MCF 10A (cell line): Measurements from ENCODE around the gene HES3. TPM values are rescaled to one million over a fixed set of nuclear protein-coding genes. Genes with fewer than 3 reads are reported as not detected.
A peak's percentile ranks its signal among the peaks of the same experiment; 100 is the strongest.

ENCODE experiments used
- BruUV-seq: library from RNA; stranded (reverse); fragments of 400-500 nt; replicated peaks from 2 replicates; lab custom pipeline; 2021; lab: Mats Ljungman, UMichigan
- CTCF ChIA-PET: fragments of 300-600 bp; sonication (Branson Sonifier 250); formaldehyde crosslinking; extraction: SDS; loops from one replicate; lab custom pipeline; 2021; ENCODE audit warnings: antibody characterized with exemption, inconsistent platforms; lab: Yijun Ruan, JAX
- POLR2A ChIA-PET: fragments of 300-600, 350-650 bp; sonication (Branson Sonifier 250); formaldehyde crosslinking; extraction: SDS; loops from one replicate; lab custom pipeline; 2020; ENCODE audit warnings: antibody characterized with exemption, inconsistent platforms; lab: Yijun Ruan, JAX
- DNase-seq: peaks from one replicate; pipeline ENCODE4 v3.0.0-alpha.2; 2018; ENCODE audit not compliant: unreplicated experiment
- H3K27ac Mint-ChIP-seq: one replicate; pipeline ENCODE4 v1.8.0; 2022; ENCODE audit warnings: mild to moderate bottlenecking, low read depth, mixed read lengths; ENCODE audit not compliant: unreplicated experiment
- H3K27me3 Mint-ChIP-seq: one replicate; pipeline ENCODE4 v1.8.0; 2022; ENCODE audit warnings: mixed read lengths; ENCODE audit not compliant: insufficient read depth, unreplicated experiment
- H3K36me3 Mint-ChIP-seq: one replicate; pipeline ENCODE4 v1.8.0; 2022; ENCODE audit warnings: mild to moderate bottlenecking, moderate library complexity, mixed read lengths; ENCODE audit not compliant: insufficient read depth, unreplicated experiment
- H3K4me1 Mint-ChIP-seq: one replicate; pipeline ENCODE4 v1.8.0; 2022; ENCODE audit warnings: mixed read lengths; ENCODE audit not compliant: insufficient read depth, unreplicated experiment
- H3K4me3 Mint-ChIP-seq: one replicate; pipeline ENCODE4 v1.8.0; 2022; ENCODE audit warnings: mild to moderate bottlenecking, moderate library complexity, mixed read lengths; ENCODE audit not compliant: unreplicated experiment
- H3K9me3 Mint-ChIP-seq: one replicate; pipeline ENCODE4 v1.8.0; 2022; ENCODE audit warnings: mixed read lengths; ENCODE audit not compliant: unreplicated experiment
- intact Hi-C: fragments of 100-400 bp; cut with micrococcal nuclease; formaldehyde crosslinking; loops from 2 replicates; pipeline ENCODE4 v1.14.1; 2022
- total RNA-seq: library from RNA; stranded (reverse); gene quantifications from 2 replicates; pipeline ENCODE4 v1.2.3, GENCODE V29; 2022
- TF ChIP-seq, protein P1 (sequence below): fragments of 200-600 bp; IDR thresholded peaks from one replicate; pipeline ENCODE4 v1.8.0; 2022; ENCODE audit warnings: antibody characterized with exemption, mild to moderate bottlenecking; ENCODE audit not compliant: unreplicated experiment

Gene HES3
- total RNA-seq, 1 experiment from 2014 or later, result not detected

DNA sequence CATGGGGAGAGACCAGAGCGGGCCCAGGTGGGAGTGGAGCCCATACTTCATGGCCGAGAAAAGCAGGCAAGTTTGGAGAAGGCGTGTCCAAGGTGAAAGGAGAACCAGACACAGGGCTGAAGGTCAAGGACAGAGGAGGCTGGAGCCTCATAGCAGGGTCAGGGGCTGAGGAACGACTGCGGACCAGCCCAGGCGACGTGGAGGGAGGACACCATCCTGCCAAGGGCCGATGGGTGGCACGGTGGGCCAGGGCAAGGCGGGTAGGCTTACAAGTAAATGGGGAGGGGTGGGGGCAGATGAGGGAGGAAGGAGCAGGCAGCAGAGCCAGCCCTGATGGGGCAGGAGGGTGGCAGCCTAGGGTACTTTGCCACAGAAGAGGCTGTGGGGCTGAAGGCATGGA, 35.1 kb downstream of the HES3 start:
- CTCF ChIA-PET, result no interaction called here
- Mint-ChIP-seq H3K9me3 (no peaks in the 10 kb centered on the region), H3K4me3 (no peak overlapping the region), H3K36me3 (peaks cover 10% of the 10 kb centered on the region), H3K4me1 (no peaks in the 10 kb centered on the region), H3K27ac (no peak overlapping the region), H3K27me3 (no peaks in the 10 kb centered on the region)
- TF ChIP-seq, protein P1, sequence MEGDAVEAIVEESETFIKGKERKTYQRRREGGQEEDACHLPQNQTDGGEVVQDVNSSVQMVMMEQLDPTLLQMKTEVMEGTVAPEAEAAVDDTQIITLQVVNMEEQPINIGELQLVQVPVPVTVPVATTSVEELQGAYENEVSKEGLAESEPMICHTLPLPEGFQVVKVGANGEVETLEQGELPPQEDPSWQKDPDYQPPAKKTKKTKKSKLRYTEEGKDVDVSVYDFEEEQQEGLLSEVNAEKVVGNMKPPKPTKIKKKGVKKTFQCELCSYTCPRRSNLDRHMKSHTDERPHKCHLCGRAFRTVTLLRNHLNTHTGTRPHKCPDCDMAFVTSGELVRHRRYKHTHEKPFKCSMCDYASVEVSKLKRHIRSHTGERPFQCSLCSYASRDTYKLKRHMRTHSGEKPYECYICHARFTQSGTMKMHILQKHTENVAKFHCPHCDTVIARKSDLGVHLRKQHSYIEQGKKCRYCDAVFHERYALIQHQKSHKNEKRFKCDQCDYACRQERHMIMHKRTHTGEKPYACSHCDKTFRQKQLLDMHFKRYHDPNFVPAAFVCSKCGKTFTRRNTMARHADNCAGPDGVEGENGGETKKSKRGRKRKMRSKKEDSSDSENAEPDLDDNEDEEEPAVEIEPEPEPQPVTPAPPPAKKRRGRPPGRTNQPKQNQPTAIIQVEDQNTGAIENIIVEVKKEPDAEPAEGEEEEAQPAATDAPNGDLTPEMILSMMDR, result no peak
- intact Hi-C loops, result no loop called here
- POLR2A ChIA-PET, result no interaction called here
- no peak for DNase-seq
- BruUV-seq, result no TSS peak

DNA sequence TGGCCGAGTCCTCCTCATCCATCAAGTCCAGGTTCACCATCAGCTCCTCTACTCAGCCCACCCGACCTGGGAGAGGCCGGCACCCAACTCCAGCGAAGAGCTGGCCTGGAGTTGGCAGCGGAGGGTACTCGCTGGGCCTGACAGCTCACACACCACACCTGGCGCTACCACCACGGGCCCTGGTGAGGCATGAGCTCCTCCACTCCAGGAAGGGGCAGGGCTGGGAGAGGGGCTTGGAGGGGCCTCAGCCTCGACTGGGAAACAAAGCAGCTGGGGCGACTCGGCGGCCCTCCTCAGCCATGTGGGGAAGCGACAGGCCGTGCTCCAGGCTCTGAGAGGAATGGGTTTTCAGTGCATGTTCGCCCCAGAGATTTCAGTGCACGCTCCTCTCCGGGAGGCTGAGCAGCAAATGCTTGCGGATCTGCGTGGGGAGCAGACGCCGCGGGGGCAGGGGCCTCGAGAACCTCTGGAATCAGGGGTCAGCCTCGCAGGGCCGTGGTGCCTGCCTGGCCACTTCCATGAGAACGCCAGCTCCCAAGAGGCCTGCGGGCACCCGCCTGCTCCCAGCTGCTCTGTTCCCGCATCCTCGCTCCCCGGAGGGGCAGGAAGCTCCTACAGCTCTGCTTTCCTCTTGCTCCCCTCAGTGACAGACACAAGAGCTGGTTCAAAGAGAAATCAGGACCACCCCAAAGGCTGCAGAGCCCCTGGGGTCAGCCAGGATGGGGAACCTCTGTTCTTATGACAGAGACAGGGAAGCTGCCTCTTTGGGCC, 35.8 kb downstream of the HES3 start:
- intact Hi-C loops, result no loop called here
- DNase-seq, result no peak
- Mint-ChIP-seq H3K9me3 (no peaks in the 10 kb centered on the region), H3K27ac (no peak overlapping the region), H3K4me3 (no peak overlapping the region), H3K4me1 (no peaks in the 10 kb centered on the region), H3K36me3 (peaks cover 11% of the 10 kb centered on the region), H3K27me3 (no peaks in the 10 kb centered on the region)
- TF ChIP-seq, protein P1, result no peak
- no TSS peak for BruUV-seq
- ChIA-PET CTCF (interaction anchor here (0.7 to 1.3 kb wide), 3 partner anchors 15 to 34 kb away, joined by 3 to 4 read pairs (median 3); no protein-coding TSS in a partner anchor), POLR2A (no interaction called here)

DNA sequence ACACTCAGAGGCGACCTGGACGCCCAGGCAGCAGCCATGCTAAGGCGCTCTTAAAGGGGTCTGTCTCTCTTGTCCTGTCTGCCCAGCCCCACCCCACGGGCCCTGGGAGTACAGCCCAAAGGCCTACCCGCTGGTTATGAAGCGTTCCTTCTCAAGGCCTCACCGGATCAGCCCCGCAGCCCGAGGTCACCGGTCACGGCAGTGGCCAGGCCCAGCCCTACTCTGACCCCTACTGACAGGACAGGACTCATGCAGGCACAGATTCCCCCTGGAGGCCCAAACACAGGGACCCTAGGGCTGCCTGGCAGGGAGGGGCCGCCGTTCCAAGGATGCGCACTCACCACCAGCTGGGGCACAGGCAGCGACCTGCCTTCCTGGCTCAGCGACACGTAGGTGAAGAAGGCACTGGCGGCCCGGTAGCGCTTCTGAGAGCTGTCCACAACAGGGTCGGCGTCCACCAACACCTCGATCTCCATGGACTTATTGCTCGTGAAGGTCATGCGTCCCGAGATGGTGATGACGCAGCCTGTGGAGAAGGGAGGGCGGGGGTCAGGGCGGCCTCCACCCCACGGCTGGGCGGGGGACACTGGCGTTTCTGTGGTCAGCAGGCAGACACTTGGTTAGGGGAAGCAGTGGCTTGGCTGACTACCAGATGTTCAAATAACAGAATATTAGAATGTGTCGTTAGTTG, 36.9 kb downstream of the HES3 start:
- no peaks in the 10 kb centered on the region for H3K27me3 Mint-ChIP-seq
- TF ChIP-seq, protein P1, result peak; percentile 16
- H3K36me3 Mint-ChIP-seq, result peaks cover 23% of the 10 kb centered on the region
- no peaks in the 10 kb centered on the region for H3K9me3 Mint-ChIP-seq
- ChIA-PET CTCF (interaction anchor here (1.3 kb wide), 1 partner anchor 35 kb away, joined by 4 read pairs; no protein-coding TSS in a partner anchor), POLR2A (no interaction called here)
- no peak overlapping the region for H3K4me3 Mint-ChIP-seq
- intact Hi-C loops, result loop anchor here (1.0 kb wide), 1 partner anchor 35 kb away; no protein-coding TSS in a partner anchor
- no TSS peak for BruUV-seq
- no peak overlapping the region for H3K27ac Mint-ChIP-seq
- DNase-seq, result no peak
- no peaks in the 10 kb centered on the region for H3K4me1 Mint-ChIP-seq
